Measurements from ENCODE around the gene GLCCI1.
A peak's percentile ranks its signal among the peaks of the same experiment; 100 is the strongest.

Gene GLCCI1

DNA sequence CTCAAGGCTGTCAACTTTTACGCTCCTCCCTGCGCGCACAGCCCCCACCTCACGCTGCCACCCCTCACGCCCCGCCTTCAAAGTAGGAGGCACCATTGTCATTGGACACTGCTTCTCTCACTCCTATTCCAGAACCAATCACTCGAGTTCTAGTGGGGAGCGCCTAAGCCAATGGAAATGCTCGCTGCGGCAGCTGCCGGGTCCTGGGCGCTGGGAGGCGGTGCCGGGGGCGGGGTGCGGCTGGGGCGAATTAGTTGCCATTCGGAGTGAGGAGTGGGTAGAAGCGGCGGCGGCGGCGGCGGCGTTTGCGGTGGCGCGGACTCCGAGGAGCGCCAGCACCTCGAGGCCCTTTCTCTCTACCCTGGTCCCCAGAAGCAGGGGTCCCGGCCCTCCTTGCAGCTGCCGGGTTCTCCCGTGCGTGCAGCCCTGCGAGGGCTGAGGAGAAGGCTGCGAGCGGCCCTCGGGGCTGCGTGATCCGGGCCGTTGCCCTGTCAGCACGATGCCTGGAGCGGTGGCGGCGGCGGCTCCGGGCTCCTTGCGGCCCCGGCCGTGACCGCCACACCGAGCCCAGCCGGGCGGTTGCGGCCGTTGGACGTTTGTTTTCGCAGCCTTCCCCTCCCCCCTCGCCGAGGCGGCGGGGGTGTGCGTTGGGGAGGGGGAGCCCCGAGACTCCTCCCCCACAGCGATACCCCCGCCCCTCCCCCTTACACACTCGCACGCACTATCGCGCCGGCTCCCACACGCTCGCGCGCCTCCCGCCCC, at the start of gene GLCCI1:
Gene GLCCI1 (plus strand): TSS at position 253 of the 762 bp plus-strand sequence. CDS start 555 bp downstream, outside the sequence.
- peak; percentile 100 for DNase-seq (ENCODE audit: low spot score)

DNA sequence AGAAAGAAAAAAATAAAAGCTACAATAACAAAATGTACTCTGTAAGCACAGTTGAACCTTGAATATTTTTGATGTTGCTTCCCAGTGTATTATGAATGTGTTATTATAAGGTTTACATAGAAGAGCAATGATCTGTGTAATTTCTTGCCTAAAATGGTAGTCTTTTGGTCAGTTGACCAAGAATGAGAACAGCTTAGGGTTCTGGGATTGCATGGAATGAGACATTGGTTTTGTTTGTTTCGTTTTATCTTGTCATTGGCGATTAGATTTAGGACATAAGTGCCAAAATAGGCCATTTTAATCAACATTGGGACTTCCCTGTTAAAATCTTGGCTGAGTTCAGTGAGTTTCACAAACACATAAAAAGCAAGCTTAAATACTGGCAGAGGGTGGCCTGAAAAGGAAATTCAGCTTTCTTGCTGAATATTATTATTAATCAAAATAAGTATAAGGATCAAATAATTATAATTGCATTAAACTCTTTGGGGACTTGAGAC, 49.1 kb upstream of the GLCCI1 start:
- DNase-seq (ENCODE audit: low spot score): peak; percentile 13

DNA sequence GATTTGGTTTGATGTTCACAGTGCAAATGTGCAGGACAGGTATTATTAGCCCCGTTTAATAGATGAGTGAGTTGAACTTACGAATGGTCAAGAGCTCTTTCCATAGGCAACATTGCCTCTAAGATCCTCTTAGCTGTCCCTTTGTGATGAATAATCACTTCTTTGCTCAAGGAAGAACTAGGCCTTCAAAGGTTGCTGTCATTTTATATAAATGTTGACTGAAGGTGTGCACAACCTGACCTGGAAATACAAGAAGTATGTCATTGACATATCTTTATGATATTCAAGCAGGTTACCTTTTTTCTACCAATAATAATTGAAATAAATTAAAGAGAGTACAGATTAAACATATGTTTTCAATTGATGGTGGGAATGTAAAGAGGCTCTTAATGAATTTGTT, 48.5 kb upstream of the GLCCI1 start:
- DNase-seq (ENCODE audit: low spot score): peak; percentile 21

DNA sequence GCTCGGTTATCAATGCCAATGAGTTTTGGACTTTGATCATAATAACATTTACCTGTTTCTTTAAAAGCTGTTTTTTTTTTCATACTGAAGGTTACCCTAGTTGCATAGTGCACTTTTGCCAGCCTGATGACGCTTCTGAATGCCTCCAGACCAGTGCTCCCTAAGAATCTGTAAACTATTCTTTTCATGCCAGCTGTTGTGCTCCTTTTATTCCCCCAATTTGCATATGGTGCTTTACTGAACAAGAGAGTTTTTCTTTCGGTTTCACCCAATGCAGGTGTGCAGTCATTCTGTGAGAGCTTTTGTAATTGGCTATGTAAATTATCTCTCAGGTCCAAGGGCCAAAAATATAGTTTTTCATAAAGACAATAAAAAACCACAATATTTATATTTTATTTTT, 48.1 kb upstream of the GLCCI1 start:
- peak; percentile 92 for DNase-seq (ENCODE audit: low spot score)

DNA sequence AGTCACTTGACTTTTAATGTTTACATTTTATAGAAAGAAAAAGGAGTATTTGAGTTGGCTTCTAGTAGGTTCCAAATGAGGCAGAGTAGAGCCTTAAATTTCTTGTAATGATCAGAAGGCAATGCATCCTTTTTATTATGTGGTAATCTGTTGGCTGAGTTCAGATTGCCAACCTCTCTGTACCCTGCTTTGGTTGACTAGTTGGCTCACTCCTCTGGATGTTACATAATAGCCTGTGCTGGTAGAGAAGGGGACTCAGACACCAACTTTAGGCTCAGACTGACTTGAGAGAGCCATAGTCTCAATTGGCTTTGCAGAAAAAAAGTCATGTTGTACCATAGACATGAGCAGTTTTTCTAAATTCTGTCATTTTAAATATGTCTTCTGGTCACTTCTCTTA, 46.8 kb upstream of the GLCCI1 start:
- DNase-seq (ENCODE audit: low spot score): peak; percentile 41

DNA sequence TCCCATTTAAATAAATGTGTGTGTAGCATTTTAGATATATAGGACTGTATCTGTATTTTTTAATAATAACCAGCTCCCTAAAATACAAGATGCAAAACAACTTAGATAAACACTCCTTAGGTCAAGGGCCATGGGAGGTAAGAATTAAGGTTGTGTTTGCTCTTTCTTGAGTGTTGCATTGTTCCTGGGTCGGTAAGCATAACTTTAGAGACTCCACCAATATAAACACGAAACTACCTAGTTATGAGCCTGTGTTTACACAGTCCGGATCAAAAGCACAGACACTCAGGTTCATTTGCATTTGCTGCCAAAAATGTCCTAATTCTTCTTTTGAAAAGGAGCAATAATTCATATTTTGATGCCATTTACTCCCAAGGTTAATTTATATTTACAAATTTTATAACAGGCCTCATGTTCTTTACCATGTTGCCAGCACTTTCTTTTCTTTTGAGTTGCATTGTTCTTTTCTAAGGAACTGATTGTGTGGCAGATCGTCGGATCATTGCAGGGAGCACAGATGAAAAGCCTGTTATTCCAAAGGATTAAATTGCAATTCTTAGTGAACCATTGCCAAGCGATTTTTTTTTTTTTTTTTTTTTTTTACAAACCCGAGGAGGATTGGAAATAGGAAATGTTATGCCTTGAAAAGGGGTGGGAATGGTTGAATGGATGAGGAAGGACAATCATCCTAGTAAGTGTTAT, 45.8 kb upstream of the GLCCI1 start:
- no peak for DNase-seq (ENCODE audit: low spot score)

DNA sequence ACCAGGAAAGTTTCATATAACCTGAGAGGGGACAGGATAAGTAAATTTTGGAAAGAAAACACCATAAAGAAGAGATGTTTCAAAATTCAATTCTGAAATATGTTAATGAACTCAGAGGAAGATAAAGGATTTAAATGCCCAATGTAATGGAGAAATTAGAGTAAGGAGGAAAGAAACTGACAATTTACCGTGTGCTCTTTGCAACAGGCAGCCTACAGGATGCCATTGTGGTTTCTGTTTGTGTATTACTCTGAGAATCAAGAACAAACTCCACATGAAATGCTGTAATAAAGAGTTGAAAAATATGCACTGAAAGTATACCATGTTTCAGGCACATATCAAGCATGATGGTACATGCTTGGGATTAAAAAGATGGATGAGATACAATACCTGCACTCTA, 44.8 kb upstream of the GLCCI1 start:
- DNase-seq (ENCODE audit: low spot score): no peak

DNA sequence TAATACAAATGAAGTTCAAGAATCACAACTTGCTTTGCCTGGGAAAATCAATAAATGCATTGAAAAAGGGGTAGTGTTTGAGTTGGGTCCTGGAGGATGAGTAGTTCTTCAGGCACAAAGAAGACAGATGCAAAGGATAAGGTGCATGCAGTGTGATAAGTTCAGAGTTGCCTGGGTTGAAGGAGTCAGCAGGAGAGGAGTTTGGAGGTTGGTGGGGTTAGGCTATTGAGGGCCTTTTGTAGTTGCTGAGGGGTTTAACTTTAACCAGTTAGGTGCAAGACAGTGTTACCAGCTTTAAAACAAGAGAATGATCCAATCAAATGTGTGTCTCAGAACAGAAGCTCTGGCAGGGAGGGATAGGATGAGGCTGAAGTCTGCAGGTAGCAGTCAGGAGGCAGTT, 44.3 kb upstream of the GLCCI1 start:
- peak; percentile 10 for DNase-seq (ENCODE audit: low spot score)

DNA sequence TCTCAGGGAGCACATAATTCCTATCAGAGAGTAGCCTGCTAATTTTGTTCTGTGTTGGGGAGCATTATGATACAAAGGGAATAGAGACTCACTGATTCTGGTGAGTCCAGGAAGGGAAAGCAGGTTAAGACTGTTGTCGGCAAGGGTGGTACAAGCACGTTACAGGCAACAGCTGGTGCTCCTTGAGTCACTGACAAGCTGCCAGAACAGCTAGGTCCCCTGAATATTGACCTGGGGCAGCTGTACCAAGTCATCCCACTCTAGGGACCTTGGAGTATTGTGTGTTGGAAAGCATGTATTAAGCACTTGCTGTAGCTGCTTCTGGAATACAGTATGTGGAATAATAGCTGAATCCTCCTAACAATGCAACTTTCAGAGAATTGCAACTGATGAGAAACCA, 37.0 kb upstream of the GLCCI1 start:
- DNase-seq (ENCODE audit: low spot score): no peak

DNA sequence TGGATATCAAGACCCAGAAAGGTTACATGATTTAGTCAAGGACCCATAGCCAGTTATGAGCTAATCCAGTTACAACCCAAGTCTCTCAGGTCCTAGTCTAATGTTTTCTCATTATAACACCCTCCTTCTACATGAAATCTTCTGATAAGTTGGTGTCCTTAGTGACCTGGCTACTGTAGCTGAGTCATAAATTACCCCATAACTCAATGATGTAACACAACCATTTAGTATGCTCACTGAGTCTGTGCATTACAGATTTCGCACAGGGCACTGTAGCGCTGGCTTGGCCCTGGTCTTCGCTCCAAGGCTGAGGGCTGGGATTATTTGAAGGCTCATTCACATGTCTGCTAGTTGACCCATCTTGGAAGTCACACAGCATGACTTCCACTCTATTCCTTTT, 36.0 kb upstream of the GLCCI1 start:
- DNase-seq (ENCODE audit: low spot score): no peak

DNA sequence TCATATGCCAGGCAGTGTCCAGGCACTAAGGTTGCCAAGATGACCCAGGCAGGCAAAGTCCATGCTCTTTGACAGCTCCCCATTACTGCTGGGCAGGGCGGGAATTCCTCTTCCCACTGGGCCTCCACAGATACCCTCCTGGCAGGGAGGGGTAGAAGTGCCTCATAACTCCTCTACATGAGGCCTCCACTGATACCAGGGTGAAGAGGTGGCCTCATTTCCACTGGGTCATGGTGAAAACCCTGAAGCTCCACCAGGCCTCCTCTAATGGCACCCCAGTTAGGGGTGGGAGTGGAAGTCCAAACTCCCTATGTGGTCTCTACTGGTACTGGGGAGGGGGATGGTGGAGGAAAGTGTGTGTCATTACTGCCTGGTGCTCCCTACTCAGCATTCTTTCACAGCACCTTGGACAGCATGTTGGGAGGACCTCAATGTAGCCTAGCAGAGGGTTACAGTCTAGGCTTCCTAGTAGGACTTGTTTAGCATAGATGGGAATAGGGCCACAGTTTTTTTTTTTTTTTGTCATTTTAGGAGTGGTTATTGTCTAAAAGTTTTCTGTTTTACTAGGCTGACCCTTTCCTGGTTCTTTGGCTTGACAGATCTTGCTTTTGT, 34.6 kb upstream of the GLCCI1 start:
- DNase-seq (ENCODE audit: low spot score): no peak

DNA sequence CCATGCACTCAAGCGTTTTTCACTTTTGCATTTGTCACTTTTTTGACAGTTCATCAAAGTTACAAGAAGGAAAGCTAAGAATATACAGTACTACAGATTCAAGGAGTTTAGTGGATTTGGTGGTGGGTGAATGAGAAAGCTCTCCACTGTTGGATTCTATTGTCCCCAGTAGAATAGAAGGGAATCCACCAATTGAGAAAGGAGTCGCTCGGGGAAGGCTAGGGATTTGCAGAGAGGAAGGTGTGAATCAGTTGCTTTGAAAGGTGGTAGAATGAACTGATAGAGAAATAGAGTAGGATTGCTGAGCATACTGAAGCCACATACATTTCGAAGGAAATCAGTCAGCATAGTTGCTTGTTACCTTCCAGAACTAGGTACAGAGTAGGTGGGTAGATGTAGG, 33.7 kb upstream of the GLCCI1 start:
- DNase-seq (ENCODE audit: low spot score): no peak

DNA sequence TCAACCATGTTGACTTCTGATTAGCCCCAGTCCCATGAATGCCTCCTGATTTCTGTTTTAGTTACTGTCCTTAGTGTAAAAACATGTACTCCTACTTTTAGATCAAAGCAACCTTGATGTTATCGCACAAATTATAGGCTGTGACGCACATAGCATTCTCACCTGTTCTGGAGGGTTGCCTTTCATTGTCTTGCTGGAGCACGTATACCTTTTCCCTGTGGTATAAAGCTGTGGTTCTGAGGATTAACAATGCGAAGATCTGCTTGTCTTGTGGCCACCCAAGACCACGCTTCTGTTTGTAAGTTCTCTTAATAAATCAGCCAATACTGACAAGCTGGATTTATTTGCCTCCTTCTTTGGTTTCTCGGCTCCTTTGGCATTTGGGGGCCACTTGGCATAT, 30.1 kb upstream of the GLCCI1 start:
- no peak for DNase-seq (ENCODE audit: low spot score)

DNA sequence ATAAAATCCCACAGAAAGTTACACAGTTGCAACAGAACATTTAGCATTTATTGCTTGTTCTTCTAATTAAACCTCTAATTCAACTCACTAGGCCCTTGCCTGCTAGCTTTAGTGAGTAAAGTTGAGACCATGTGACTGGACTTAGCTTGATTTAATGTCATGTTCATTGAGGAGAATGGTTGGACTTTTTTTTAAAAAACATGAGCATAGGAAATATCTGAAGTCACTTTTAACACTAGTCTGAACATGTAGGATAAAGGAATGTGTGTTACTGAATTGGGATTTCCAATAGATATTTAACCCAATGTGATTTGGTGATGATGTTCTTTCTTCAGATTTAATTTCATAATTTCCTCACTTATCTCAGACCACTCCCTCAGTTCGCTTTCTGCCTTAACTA, 24.6 kb upstream of the GLCCI1 start:
- DNase-seq (ENCODE audit: low spot score): no peak

DNA sequence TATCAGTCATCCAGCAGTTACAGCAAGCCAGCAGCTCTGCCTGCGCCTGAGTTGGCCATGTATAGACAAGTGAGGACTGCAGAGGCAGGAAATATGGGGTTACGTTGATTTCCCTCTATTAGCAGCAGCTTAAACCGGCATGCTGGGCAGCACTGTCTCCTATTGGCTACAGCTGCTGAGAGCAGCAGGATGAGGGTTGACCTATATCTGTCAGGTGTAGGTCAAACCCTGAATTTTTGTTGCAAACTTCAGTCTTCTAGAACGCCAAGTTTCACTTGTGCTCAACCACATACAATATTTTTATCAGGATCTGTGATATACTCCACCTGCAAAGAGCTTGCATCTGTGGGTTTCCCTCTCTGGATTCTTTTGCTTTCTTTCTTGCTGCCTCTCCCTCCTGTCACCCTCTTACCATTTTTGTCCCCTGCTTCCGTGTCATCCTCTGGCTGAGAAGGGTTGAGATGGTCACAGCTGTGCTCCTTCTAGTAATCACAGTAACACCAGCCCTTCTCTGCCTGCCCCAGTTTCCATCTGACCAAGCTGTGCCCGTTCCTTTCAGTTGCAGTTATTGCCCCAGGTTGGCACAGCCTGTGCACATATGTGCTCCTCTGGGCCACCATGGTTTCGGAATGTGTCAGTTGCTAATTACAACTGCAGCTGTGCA, 23.8 kb upstream of the GLCCI1 start:
- DNase-seq (ENCODE audit: low spot score): peak; percentile 92

DNA sequence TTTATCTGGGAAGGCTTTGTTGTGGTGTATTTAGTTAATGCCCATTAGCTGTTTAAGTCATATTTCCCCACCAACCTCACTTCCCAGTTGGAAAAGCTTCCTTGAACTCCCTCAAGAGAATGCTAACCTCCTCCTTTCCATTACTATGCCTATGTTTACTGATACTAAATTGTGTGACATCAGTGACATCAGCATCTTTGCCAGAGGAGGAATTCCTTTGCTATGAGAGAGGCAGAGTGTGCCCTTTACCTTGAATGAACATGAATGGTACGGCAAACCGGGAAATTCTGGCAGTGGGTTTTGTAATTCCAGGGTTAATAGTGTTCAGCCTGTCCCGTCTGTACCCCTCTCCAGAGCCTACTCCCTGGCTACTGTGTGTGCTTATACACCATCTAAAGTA, 22.1 kb upstream of the GLCCI1 start:
- DNase-seq (ENCODE audit: low spot score): no peak

DNA sequence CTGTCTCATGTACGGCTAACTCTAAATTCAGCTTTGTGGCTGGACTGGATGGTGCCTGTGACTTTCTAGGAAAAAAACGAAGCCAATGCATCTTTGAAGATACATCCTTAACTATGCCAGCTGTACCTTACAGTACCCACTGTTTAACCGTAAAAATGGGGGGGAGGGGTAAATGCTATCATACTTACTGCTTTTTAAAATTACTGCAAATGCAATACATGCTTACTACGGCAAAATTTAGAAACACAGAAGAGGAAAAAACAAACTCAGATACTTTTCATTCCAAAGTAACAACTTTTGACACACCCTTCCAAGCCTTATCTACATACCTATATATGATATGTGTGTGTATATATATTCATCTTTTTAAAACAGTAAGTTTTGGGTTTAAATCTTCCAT, 20.4 kb upstream of the GLCCI1 start:
- no peak for DNase-seq (ENCODE audit: low spot score)

DNA sequence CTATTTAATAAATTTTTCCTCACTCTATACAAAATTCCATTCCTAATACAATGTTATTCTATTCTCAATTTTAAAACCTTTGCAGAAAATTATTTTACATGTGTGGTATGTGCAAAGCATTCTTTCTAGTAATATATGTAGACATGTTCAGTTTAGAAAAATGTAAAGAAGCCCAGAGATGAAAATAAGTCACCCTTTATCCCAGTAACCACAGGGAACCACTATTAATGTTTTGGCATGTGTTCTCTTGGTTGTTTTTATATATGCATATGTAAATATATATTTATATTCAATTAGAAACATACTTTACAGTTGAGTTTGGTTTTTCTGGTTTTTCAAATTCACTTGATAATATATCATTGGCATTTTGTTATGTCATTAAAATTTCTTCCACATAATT, 14.8 kb upstream of the GLCCI1 start:
- DNase-seq (ENCODE audit: low spot score): no peak

DNA sequence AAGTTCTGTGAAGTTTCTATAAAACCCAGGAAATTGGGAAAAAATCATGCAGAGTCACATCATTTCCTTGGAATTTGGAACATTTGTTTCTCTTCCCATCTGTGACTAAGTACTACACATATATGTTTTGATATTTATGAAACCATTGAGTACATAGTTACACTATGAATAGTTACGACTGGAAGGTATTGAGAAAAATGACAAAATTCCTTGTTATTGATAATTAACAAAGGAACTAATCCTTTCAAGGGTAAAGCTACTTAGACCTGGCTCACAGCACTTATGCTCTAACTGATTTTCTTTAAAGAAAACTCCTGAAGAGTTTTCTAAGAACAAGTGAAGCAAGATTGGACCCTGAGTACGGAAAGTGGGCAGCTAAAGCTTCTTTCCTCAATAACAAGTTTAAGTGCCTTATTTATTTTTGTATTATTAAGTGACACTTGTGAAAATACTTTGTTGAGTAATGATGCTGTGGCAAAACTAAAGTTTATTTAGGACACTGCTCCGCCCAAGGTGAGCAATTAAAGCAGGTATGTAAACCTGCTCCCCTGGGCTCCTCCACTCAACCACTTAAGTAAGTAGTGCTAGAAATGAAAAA, 12.0 kb upstream of the GLCCI1 start:
- DNase-seq (ENCODE audit: low spot score): no peak

DNA sequence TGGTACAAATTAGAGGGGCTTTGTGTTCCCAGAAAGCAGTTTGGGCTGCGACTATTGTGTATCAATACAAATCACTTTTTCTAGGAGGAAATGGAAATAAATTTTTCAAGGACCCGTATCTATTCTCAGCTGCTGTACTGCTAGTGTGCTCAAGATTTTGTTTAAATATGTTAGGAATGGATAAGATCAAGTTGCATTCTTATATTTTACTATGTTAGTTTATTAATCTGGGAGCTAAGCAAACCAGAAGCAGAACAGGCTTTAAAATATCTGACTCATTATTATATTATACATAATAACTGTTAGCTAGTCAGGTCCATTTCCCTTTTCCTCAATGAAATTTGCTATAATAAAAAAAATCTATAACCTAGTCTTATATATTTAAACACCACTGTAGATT, 11.1 kb upstream of the GLCCI1 start:
- no peak for DNase-seq (ENCODE audit: low spot score)

DNA sequence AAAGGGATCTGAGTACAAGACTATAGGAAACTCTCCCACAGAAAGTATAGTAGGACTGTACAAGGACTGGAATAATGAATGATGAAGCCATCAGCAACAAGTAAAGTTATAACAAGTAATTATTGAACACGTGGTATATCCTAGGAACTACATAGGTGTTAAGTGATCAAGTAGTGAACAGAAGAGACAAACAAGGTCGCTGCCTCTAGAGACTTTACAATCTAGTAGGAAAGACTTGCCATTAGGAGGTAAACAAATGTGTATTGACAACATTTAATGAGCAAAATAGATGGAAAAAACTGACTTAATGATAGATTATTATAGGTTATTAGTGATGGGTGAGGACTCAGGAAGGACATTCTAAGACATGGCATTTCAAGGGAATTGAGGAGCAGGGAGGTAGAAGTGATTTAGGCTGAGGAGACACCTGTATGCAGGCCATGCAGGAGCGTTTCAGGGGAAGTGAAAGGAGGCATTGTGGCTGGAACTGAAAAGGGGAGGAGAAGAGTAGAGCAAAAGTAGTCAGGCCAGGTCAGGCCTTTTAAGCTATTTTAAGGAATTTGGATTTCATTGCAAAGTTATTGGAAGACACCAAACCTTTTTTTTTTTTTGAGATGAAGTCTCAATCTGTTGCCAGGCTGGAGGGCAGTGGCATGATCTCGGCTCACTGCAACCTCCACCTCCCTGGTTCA, 8.5 kb upstream of the GLCCI1 start:
- no peak for DNase-seq (ENCODE audit: low spot score)

DNA sequence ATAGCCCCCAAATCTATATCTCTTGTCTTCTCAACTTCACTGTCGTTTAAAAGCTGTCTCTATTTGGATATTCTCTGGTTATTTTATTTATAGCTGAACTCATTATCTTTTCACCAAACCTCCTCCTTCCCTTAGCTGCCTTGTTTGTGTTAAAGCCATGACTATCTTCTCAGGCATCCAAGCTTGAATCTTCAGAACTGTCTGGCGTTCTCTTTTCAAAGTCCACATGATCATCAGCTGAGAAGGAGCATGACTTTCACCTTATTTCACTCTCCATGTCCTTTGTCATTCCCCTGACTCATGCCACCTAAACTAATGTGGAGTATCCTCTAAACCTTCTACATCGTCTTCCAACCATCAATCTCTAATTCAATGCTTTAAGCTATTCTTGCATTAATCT, 5.7 kb upstream of the GLCCI1 start:
- no peak for DNase-seq (ENCODE audit: low spot score)

Data from NAMALWA (cell line).